ENCODE measurements around the gene RPL11.
"Not testable (repeated sequence)": the region's sequence is repeated elsewhere in the genome, so short reads cannot be mapped to it uniquely, and the experiment has no call there.

The RPL11 gene

DNA sequence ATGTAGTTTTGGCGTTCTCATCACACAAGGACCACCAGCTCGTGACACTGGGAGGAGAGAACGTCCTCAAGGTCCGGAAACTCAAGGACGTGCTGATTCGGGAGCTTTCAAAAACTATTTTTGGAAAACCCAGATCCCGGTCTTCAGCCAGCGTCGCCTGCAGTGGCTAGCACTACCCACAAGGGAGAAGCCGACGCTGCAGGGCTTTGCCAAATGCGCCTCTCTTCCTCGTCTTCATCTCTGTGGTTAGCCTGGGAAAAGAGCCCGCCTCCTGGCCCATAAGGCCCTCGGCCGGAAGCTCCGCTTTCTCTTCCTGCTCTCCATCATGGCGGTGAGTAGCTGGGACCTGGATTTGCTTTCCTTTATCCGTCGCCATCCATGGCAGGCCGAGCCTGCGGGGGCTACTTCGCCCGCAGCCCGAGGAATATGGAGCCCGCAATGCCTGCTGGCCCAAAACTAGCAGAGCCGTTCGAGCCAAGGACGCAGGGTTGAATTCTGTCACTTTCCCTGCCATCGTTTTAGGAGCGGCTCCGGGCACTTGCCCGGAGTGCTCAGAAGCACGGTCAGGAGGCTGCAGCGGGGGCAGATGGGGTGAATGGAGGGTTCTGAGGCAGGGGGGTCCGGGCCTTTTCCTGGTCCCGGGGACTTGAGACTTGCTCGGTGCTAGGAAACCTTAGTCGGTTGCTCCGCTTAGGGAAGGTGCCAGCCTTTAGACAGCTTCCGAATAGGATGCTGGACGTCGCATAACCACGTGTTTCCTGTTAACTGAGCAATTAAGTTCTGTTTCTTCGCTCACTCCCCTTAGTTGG is at the start of gene RPL11:
RPL11 (plus strand) TSS at position 308 of the 809 bp plus-strand sequence; CDS start at position 326, 18 bp downstream.
- Mint-ChIP-seq H3K4me3 (peak within 1 kb of the TSS; percentile 86), H3K4me1 (peaks cover 41% of the 10 kb centered on the region), H3K36me3 (ENCODE audit: low read depth) (peaks cover 51% of the 10 kb centered on the region), H3K27ac (peak within 1 kb of the TSS; percentile 97), H3K9me3 (no peaks in the 10 kb centered on the region), H3K27me3 (no peaks in the 10 kb centered on the region)
- DNase-seq = peak; percentile 85
- ATAC-seq = peak; percentile 98

GRCh38 chr1:23643736-23644554 is 47.7 kb upstream of the RPL11 start:
- no peak overlapping the region for H3K4me3 Mint-ChIP-seq
- no peak for DNase-seq
- H3K27ac Mint-ChIP-seq = no peak overlapping the region
- H3K36me3 Mint-ChIP-seq (ENCODE audit: low read depth) = no peaks in the 10 kb centered on the region
- H3K9me3 Mint-ChIP-seq = no peaks in the 10 kb centered on the region
- no peak for ATAC-seq
- H3K4me1 Mint-ChIP-seq = no peaks in the 10 kb centered on the region
- H3K27me3 Mint-ChIP-seq = no peaks in the 10 kb centered on the region

DNA sequence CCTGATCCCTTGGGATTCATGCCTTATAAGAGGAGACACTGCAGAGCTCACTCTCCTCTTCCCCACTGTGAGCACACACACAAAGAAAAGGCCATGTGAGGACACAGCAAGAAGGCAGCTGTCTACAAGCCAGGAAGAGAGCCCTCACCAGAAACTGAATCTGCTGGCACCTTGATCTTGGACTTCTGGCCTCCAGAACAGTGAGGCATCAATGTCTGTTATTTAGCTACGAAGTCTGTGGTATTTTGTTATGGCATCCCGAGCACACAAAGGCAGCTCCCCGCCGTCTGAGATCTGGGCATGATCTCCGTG is 47.1 kb upstream of the RPL11 start:
- no peaks in the 10 kb centered on the region for H3K4me1 Mint-ChIP-seq

DNA sequence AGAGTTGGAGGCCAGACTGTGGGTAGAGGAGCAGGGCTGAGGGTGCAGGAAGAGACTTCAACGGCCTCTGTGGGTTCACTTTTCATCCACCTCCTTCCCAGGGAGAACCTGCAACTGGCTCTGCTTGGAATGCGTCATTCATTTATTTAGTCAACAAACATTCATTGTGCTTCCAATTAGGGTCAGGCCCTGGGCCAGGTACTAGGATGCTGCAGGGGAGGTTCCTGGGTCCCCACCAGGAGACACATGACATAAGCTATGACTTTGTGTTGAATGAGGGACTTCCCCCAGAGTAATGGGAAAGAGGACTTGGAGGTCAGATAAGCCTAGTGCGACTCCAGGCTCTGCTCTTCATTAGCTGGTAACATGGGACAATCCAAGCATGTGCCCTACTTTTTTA is 46.3 kb upstream of the RPL11 start:
- no peak for ATAC-seq
- Mint-ChIP-seq H3K9me3 (no peaks in the 10 kb centered on the region), H3K27me3 (no peaks in the 10 kb centered on the region), H3K4me1 (no peaks in the 10 kb centered on the region), H3K36me3 (ENCODE audit: low read depth) (no peaks in the 10 kb centered on the region), H3K4me3 (no peak overlapping the region), H3K27ac (no peak overlapping the region)
- no peak for DNase-seq

More for the DNA sequence above, 47.1 kb upstream of the RPL11 start:
- Mint-ChIP-seq H3K9me3 (no peaks in the 10 kb centered on the region), H3K27me3 (no peaks in the 10 kb centered on the region), H3K4me3 (no peak overlapping the region), H3K36me3 (ENCODE audit: low read depth) (no peaks in the 10 kb centered on the region), H3K27ac (no peak overlapping the region)
- DNase-seq (no peak), ATAC-seq (no peak)

GRCh38 chr1:23646091-23646490 is 45.5 kb upstream of the RPL11 start:
- no peaks in the 10 kb centered on the region for H3K36me3 Mint-ChIP-seq (ENCODE audit: low read depth)
- peaks cover 2% of the 10 kb centered on the region for H3K27me3 Mint-ChIP-seq
- ATAC-seq = no peak
- no peaks in the 10 kb centered on the region for H3K4me1 Mint-ChIP-seq
- no peaks in the 10 kb centered on the region for H3K9me3 Mint-ChIP-seq
- H3K27ac Mint-ChIP-seq = no peak overlapping the region
- no peak for DNase-seq
- no peak overlapping the region for H3K4me3 Mint-ChIP-seq

GRCh38 chr1:23646541-23646940 is 45.1 kb upstream of the RPL11 start:
- Mint-ChIP-seq H3K4me1 (no peaks in the 10 kb centered on the region), H3K27ac (no peak overlapping the region), H3K9me3 (no peaks in the 10 kb centered on the region), H3K4me3 (no peak overlapping the region), H3K27me3 (peaks cover 4% of the 10 kb centered on the region), H3K36me3 (ENCODE audit: low read depth) (no peaks in the 10 kb centered on the region)
- DNase-seq (no peak), ATAC-seq (no peak)

- DNase-seq (no peak), ATAC-seq (no peak)
- H3K27me3 Mint-ChIP-seq = peaks cover 4% of the 10 kb centered on the region
- H3K4me1 Mint-ChIP-seq = no peaks in the 10 kb centered on the region
- H3K36me3 Mint-ChIP-seq (ENCODE audit: low read depth) = no peaks in the 10 kb centered on the region
- no peak overlapping the region for H3K27ac Mint-ChIP-seq
- no peak overlapping the region for H3K4me3 Mint-ChIP-seq
- H3K9me3 Mint-ChIP-seq = no peaks in the 10 kb centered on the region
Measured at GRCh38 chr1:23648576-23648975, 43.0 kb upstream of the RPL11 start.

- not testable (repeated sequence) for H3K4me3 Mint-ChIP-seq; ATAC-seq; DNase-seq; H3K36me3 Mint-ChIP-seq (ENCODE audit: low read depth); H3K4me1 Mint-ChIP-seq; H3K27me3 Mint-ChIP-seq; H3K27ac Mint-ChIP-seq; H3K9me3 Mint-ChIP-seq
Measured at GRCh38 chr1:23649157-23649556, 42.4 kb upstream of the RPL11 start.

- no peaks in the 10 kb centered on the region for H3K36me3 Mint-ChIP-seq (ENCODE audit: low read depth)
- no peak for DNase-seq
- H3K4me3 Mint-ChIP-seq = no peak overlapping the region
- no peaks in the 10 kb centered on the region for H3K4me1 Mint-ChIP-seq
- no peak overlapping the region for H3K27ac Mint-ChIP-seq
- no peaks in the 10 kb centered on the region for H3K9me3 Mint-ChIP-seq
- ATAC-seq = no peak
- peaks cover 7% of the 10 kb centered on the region for H3K27me3 Mint-ChIP-seq
Measured at GRCh38 chr1:23650344-23650990, 41.1 kb upstream of the RPL11 start.

DNA sequence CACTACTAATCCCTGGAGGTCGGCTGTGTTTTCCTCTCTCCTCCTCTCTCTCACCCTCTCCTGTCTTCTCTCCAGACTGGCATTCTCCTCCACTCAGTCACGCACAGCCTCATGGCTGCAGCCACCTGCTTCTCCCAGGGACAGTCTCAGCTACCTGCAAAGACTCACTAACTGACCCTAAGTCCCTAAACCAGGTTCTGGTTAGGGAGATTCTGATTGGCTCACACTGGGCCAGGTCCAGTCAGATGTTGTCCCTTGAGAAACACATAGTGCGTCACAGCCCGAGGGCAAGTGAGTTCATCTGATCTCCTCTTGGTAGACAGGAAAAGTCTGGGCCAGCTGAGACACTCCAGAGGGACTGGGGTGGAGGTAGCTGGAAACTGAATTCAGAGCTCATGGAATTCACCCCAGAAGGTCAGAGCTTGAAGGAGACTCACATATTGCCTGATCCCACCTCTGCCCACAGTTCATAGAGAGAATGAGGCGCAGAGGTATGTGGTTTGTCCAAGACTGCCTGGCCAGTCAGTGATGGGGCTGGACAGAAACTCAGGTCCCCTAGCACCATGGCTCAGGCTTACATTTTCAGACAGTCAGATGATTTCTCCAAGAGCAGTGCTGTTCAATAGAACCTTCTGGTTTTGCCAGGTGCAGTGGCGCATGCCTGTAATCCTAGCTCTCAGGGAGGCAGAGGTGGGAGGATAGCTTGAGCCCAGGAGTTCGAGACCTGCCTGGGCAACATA is 40.4 kb upstream of the RPL11 start:
- peaks cover 7% of the 10 kb centered on the region for H3K27me3 Mint-ChIP-seq

DNA sequence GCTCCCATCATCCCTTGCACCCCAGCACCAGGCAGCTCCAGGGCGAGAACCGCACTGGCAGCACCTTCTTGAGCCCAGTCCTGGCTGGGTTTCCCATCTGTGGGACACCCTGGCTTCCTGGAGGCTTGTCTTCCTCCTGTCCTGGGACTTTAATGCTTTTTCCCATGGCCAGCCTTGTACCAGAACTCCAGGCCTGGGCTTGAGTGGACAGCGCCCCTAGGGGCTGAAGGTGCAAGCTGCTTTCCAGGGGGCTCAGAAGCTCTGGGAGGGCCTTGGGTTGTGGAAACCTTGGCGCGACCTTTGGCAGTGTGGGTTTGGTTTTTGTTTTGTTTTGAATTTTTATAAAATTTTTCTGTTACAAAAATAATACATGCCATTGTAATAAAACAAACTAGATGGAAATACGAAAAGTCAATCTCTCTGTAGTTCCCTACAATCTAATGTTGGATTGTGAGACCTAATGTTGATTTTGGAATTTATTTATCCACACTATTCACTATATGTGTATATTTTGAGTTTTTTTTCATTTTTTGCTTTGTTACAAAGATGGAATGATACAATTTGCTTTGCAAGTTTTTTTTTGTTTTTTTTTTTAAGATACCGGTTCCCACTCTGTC is 33.8 kb upstream of the RPL11 start:
- H3K4me3 Mint-ChIP-seq = no peak overlapping the region
- no peaks in the 10 kb centered on the region for H3K4me1 Mint-ChIP-seq
- DNase-seq (peak; percentile 72), ATAC-seq (peak; percentile 85)
- H3K27ac Mint-ChIP-seq = no peak overlapping the region
- peaks cover 5% of the 10 kb centered on the region for H3K27me3 Mint-ChIP-seq
- H3K36me3 Mint-ChIP-seq (ENCODE audit: low read depth) = no peaks in the 10 kb centered on the region
- H3K9me3 Mint-ChIP-seq = no peaks in the 10 kb centered on the region

More for the DNA sequence above, 40.4 kb upstream of the RPL11 start:
- Mint-ChIP-seq H3K9me3 (no peaks in the 10 kb centered on the region), H3K4me1 (no peaks in the 10 kb centered on the region), H3K27ac (no peak overlapping the region), H3K36me3 (ENCODE audit: low read depth) (no peaks in the 10 kb centered on the region), H3K4me3 (no peak overlapping the region)
- no peak for DNase-seq
- ATAC-seq = no peak

DNA sequence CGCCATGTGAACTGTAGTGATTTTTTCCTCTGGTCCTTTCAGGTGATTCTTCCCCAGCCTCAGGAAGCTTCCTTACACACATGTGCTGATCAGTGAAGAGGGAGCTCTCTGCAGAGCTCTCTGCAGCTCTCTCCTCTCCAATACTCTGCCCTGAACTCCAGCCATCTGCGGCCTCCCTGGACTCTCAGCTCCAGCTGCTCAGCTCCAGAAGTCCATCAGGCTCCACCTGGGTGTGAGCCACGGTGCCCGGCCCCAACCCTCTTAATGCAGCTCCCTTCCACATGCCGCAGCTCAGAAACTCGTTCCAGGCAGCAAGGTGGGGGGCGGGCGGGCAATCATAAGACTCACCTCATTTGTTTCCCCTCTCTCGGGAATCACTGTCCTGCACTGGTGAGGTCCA is 30.9 kb upstream of the RPL11 start:
- ATAC-seq = no peak
- peaks cover 5% of the 10 kb centered on the region for H3K4me1 Mint-ChIP-seq
- no peaks in the 10 kb centered on the region for H3K9me3 Mint-ChIP-seq
- H3K4me3 Mint-ChIP-seq = no peak overlapping the region
- DNase-seq = no peak
- H3K27me3 Mint-ChIP-seq = peaks cover 2% of the 10 kb centered on the region
- no peaks in the 10 kb centered on the region for H3K36me3 Mint-ChIP-seq (ENCODE audit: low read depth)
- no peak overlapping the region for H3K27ac Mint-ChIP-seq

DNA sequence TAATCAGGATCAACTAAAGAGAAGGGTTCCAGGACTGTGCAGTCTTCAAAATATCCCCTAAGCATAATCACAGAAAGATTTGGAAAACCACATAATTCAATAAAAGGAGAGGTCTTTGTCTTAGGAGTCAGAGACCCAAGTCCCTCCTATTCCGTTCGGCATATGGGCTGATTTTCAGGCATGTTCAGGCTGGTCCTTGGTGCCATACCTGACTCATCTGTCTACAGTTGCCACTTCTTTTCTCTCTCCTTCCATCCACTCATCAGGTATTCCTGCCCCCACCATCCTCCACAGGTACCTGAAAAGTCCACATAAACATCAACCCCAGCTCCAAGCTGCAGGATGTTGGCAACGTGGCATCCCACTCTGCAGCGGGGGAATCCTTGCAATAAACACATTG is 29.7 kb upstream of the RPL11 start:
- Mint-ChIP-seq H3K4me1 (peaks cover 5% of the 10 kb centered on the region), H3K4me3 (no peak overlapping the region), H3K27me3 (peaks cover 2% of the 10 kb centered on the region), H3K27ac (no peak overlapping the region), H3K36me3 (ENCODE audit: low read depth) (no peaks in the 10 kb centered on the region), H3K9me3 (no peaks in the 10 kb centered on the region)
- ATAC-seq (no peak), DNase-seq (no peak)

Data from activated naive CD8-positive, alpha-beta T cell treated with anti-CD3 and anti-CD28 coated beads, Interleukin-2, amount 50 U/mL, for 24 hours (primary cell).